Stimulated activated memory B cell treated with anti-CD40 and anti-IgM and Interleukin-4, amounts not matched to agents 10 μg/mL and 1 μg/mL and 100 μg/mL, for 72 hours (primary cell): ENCODE data around the gene AGRP.

Source experiments
- ATAC-seq: fragments of 150-1000 bp; cut with Tn5 transposase; 2 replicates; pipeline ENCODE4 v1.10.0; 2021
- H3K27ac Mint-ChIP-seq: one replicate; pipeline ENCODE4 v1.8.0; 2022; ENCODE audit warnings: mild to moderate bottlenecking, mixed read lengths
- H3K27me3 Mint-ChIP-seq: one replicate; pipeline ENCODE4 v1.8.0; 2022; ENCODE audit warnings: mixed read lengths
- H3K36me3 Mint-ChIP-seq: one replicate; pipeline ENCODE4 v1.8.0; 2022; ENCODE audit warnings: mixed read lengths
- H3K4me1 Mint-ChIP-seq: one replicate; pipeline ENCODE4 v1.8.0; 2022; ENCODE audit warnings: mixed read lengths
- H3K4me3 Mint-ChIP-seq: one replicate; pipeline ENCODE4 v1.8.0; 2022; ENCODE audit warnings: mild to moderate bottlenecking, moderate library complexity, mixed read lengths
- H3K9me3 Mint-ChIP-seq: one replicate; pipeline ENCODE4 v1.8.0; 2022; ENCODE audit warnings: mixed read lengths

The AGRP gene

DNA sequence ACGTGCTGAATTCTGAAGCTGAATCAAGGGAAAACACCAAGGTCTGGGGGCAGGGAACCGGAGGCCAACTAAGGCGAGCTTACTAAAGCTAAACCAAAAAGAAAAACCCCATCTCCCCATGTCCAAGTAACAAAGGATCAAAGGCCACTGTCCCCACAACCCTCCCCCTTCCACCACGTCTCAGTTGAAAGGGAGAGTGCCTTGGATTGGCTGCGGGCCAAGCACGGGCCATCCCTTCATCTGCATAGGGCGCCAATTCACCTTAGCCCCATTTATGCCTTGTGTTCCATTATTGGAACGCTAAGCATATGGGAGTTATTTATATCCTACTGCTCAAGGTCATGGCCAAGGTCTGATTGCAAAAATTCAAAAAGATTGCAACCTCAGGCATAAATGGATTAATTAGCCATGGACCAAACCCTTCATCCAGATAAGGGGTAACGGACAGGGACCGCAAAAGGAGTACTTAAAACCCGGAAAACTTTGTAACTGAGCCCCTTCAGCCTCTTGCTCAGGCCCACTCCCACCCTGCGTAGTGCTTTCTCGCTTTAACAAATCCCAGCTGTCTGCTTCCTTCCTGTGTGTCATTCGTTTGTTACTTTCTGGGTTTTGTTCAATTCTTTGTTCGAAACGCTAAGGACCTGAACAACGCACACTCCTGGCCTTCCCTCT, 1.6 kb downstream of the AGRP start:
- peak; percentile 14 for ATAC-seq
- Mint-ChIP-seq H3K27ac (peak overlapping the region; percentile 96), H3K27me3 (no peaks in the 10 kb centered on the region), H3K9me3 (no peaks in the 10 kb centered on the region), H3K36me3 (peaks cover 22% of the 10 kb centered on the region), H3K4me3 (peak overlapping the region; percentile 94), H3K4me1 (peaks cover 60% of the 10 kb centered on the region)

DNA sequence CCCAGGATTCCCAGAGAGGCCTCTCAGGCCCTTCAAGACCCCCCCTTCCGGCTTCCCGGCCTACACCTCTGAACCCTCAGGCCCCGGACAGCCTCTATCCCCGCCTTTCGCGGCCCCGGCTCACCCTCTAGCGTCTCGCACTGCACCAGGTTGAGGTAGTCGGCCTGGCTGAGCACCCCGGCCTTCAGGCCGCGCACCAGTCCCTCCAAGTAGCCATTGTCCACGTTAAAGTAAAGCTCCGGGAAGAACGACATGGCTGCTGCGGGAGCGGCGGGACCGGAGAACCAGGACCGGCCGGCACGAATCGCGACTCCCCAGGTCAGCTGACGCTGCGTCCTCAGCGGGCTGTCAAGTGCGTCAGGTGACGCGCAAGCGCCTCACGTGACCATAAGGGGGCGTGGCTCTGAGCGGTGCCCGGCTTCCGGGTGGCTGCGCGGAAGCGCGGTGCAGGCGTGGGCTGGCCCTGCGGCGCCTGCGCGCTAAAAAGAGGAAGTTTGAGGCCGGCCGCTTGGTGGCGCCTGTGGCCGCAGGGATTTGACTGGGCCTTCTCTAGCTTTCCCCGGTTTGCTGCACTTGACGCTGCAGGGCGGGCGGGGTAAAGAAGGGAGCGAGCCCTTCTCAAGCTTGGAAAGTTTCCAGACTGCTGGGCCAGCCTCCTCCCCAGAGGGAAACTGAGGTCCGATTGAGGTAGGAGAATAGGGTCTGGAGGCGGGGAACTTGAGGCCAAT, 2.4 kb downstream of the AGRP start, which contains the start of gene ATP6V0D1:
TSS of gene ATP6V0D1 (minus strand) at position 325 of the 728 bp plus-strand sequence. CDS start at position 254, 71 bp downstream.
- H3K9me3 Mint-ChIP-seq: no peaks in the 10 kb centered on the region
- peak; percentile 97 for ATAC-seq
- H3K4me1 Mint-ChIP-seq: peaks cover 55% of the 10 kb centered on the region
- peak within 1 kb of the TSS; percentile 94 for H3K4me3 Mint-ChIP-seq
- H3K36me3 Mint-ChIP-seq: peaks cover 22% of the 10 kb centered on the region
- H3K27ac Mint-ChIP-seq: peak within 1 kb of the TSS; percentile 96
- no peaks in the 10 kb centered on the region for H3K27me3 Mint-ChIP-seq

DNA sequence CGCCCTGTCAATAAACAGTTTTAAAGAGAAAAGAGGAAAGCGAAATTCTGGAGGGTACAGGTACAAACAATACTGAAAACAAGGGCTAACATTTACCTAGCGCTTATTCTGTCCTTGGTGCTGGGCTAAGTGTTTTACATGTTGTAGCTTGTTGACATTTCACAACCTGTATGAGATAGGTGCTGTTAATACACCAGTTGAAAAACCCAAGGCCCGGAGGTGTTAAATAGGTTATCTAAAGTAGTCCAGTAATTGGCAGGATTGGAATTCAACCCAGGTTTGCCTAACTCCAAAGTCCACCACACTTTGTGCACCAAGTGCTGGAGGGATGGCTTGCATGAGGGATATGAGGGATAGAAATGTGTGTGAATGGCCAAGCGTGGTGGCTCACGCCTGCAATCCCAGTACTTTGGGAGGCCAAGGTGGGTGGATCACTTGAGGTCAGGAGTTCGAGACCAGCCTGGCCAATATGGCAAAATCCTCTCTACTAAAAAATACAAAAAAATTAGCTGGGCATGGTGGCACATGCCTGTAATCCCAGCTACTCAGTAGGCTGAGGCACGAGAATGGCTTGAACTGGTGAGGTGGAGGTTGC, 5.3 kb downstream of the AGRP start:
- Mint-ChIP-seq H3K4me3 (peak overlapping the region; percentile 13), H3K4me1 (peaks cover 62% of the 10 kb centered on the region), H3K9me3 (no peaks in the 10 kb centered on the region), H3K27ac (no peak overlapping the region), H3K36me3 (peaks cover 23% of the 10 kb centered on the region), H3K27me3 (no peaks in the 10 kb centered on the region)
- ATAC-seq: no peak

DNA sequence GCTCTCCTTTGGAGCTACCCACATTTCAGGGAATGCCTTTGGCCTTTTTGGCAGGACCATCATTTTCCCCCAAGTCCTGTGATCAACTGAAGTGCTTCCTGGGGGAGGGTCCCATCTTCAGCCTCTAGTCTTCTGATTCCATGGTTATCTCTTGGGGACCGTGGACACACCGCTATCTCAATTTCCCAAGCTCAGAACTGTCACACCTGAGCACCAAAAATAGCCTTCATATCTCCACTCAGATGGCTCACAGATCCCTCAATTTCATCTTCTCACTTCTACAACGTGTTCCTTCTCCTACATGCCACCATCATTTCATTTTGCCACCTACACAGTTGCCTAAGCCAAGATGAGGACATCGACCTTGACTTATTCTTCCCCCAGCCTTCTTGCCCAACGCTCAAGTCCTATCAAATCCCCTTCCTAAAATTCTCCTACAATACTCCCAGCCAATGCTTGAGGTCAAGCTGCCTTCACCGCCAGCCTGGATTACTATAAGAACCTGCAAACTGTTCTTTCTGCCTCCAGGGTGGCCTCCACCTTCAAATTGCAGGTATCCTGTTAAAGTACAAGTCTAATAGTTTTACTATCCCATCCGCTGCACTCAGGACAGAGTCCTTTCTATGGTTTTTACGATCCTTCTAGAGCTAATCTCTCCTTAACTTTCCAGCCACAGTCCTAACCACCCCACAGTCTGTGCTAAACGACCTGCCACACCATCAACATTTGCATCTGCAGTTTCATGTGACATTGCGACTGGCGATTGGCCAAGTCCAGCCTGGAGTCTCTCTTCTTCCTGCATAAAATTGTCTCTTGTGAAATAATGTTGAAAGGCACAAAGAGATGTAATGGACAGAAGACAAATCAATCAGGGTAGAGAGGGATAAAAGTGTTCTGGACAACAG, 8.5 kb downstream of the AGRP start:
- Mint-ChIP-seq H3K4me1 (peaks cover 74% of the 10 kb centered on the region), H3K27ac (peak overlapping the region; percentile 3), H3K27me3 (no peaks in the 10 kb centered on the region), H3K4me3 (no peak overlapping the region), H3K9me3 (no peaks in the 10 kb centered on the region), H3K36me3 (peaks cover 34% of the 10 kb centered on the region)
- ATAC-seq: no peak

DNA sequence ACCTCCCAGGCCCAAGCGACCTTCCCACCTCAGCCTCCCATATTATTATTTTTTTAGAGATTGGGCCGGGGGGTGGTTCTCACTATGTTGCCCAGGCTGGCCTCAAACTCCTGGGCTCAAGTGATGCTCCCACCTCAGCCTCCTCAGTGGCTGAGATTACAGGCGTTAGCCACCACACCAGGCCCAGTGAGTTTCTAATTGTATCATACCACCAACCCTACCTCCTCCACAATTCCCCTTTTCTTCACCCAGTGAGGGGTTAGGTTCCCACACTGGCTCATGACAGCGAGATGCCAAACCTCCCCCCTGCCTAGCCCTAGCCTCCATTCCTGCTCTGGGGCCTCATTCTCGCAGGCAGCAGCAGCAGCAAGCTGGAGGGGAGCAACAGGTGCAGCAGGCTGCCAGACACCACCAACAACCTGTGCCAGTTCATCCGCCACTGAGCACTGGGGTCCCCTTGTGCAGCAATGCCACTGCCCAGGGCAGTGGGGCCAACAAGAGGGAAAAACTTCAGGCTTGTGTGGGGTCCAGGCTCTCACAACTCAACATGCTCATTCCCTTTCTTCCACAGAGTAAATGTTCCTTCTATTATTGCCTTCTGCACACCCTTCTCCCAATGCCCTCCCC, 11.5 kb downstream of the AGRP start:
- Mint-ChIP-seq H3K4me3 (no peak overlapping the region), H3K4me1 (peaks cover 77% of the 10 kb centered on the region), H3K27me3 (no peaks in the 10 kb centered on the region), H3K36me3 (peaks cover 36% of the 10 kb centered on the region), H3K9me3 (no peaks in the 10 kb centered on the region), H3K27ac (no peak overlapping the region)
- ATAC-seq: no peak

DNA sequence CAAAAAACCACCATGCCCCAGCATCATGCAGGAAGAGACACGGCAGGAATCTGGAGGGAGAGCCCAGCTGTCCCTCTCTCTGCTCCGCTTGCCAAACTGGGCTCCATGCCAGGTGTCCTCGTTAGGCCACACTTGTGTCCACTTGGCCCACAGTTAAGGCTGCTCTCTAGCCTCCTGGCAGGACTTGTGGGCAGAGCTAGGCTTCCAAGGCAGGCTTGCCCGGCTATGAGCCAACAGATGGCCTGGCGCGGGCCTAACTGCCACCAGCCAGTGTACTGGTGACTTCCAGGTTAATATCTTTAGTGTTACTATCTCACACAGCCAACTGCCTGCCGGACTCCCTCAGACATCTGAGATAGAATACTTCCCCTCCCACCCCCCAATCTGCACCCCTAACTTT, 13.0 kb downstream of the AGRP start:
- Mint-ChIP-seq H3K36me3 (peaks cover 36% of the 10 kb centered on the region), H3K4me3 (no peak overlapping the region), H3K4me1 (peaks cover 89% of the 10 kb centered on the region), H3K27me3 (no peaks in the 10 kb centered on the region), H3K27ac (no peak overlapping the region), H3K9me3 (no peaks in the 10 kb centered on the region)
- ATAC-seq: no peak

DNA sequence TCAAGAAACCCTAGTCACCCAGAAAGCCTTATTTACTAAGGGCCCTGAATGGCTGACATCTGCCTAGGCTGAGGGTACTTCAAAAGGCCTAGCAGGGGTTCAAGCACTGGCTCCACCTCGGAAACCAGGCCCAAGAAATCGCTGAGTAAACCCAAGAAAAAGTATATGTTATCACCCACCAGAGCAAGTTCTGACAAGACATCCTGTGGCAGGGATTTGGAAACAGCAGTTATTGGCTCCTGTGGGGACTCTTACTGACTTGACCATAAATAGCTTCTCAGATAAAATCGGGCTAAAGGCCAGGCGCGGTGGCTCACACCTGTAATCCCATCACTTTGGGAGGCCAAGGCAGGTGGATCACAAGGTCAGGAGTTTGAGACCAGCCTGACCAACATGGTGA, 14.6 kb downstream of the AGRP start:
- no peaks in the 10 kb centered on the region for H3K27me3 Mint-ChIP-seq
- peak overlapping the region; percentile 71 for H3K27ac Mint-ChIP-seq
- no peaks in the 10 kb centered on the region for H3K9me3 Mint-ChIP-seq
- ATAC-seq: no peak
- H3K4me3 Mint-ChIP-seq: no peak overlapping the region
- H3K4me1 Mint-ChIP-seq: peaks cover 89% of the 10 kb centered on the region
- peaks cover 21% of the 10 kb centered on the region for H3K36me3 Mint-ChIP-seq

DNA sequence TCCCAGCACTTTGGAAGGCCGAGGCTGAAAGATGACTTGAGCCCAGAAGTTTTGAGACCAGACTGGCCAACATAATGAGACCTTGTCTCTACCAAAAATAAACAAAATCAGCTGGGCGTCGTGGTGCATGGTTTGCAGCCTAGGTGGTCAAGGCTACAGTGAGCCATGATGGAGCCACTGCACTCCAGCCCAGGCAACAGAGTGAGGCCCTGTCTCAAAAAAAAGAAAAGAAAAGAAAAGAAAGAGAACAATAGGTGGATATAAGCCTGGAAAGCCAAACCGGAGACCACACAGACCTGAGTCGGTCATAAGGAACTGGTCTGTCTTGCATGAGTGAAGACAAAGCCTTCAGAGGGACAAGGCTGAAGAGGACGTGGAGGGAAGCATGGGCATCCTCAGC, 16.8 kb downstream of the AGRP start:
- H3K4me3 Mint-ChIP-seq: no peak overlapping the region
- H3K4me1 Mint-ChIP-seq: peaks cover 90% of the 10 kb centered on the region
- H3K9me3 Mint-ChIP-seq: no peaks in the 10 kb centered on the region
- no peaks in the 10 kb centered on the region for H3K27me3 Mint-ChIP-seq
- peaks cover 18% of the 10 kb centered on the region for H3K36me3 Mint-ChIP-seq
- ATAC-seq: no peak
- no peak overlapping the region for H3K27ac Mint-ChIP-seq

GRCh38 chr16:67464565-67464964, 18.8 kb downstream of the AGRP start:
- Mint-ChIP-seq H3K9me3 (no peaks in the 10 kb centered on the region), H3K4me3 (no peak overlapping the region), H3K36me3 (peaks cover 20% of the 10 kb centered on the region), H3K4me1 (peaks cover 86% of the 10 kb centered on the region), H3K27me3 (no peaks in the 10 kb centered on the region), H3K27ac (no peak overlapping the region)
- ATAC-seq: no peak

GRCh38 chr16:67463691-67464090, 19.7 kb downstream of the AGRP start:
- Mint-ChIP-seq H3K36me3 (peaks cover 23% of the 10 kb centered on the region), H3K27me3 (no peaks in the 10 kb centered on the region), H3K4me3 (no peak overlapping the region)

GRCh38 chr16:67463059-67463458, 20.3 kb downstream of the AGRP start:
- ATAC-seq: no peak
- Mint-ChIP-seq H3K4me3 (no peak overlapping the region), H3K36me3 (peaks cover 20% of the 10 kb centered on the region), H3K9me3 (no peaks in the 10 kb centered on the region), H3K27me3 (no peaks in the 10 kb centered on the region), H3K27ac (no peak overlapping the region), H3K4me1 (peaks cover 80% of the 10 kb centered on the region)

More at GRCh38 chr16:67463691-67464090, 19.7 kb downstream of the AGRP start:
- H3K4me1 Mint-ChIP-seq: peaks cover 82% of the 10 kb centered on the region
- H3K9me3 Mint-ChIP-seq: no peaks in the 10 kb centered on the region
- no peak for ATAC-seq
- no peak overlapping the region for H3K27ac Mint-ChIP-seq

- no peaks in the 10 kb centered on the region for H3K9me3 Mint-ChIP-seq
- H3K4me1 Mint-ChIP-seq: peaks cover 72% of the 10 kb centered on the region
- no peak for ATAC-seq
- peaks cover 16% of the 10 kb centered on the region for H3K36me3 Mint-ChIP-seq
- H3K27me3 Mint-ChIP-seq: no peaks in the 10 kb centered on the region
- no peak overlapping the region for H3K4me3 Mint-ChIP-seq
- no peak overlapping the region for H3K27ac Mint-ChIP-seq
These were observed 21.1 kb downstream of the AGRP start for GRCh38 chr16:67462279-67462655.

DNA sequence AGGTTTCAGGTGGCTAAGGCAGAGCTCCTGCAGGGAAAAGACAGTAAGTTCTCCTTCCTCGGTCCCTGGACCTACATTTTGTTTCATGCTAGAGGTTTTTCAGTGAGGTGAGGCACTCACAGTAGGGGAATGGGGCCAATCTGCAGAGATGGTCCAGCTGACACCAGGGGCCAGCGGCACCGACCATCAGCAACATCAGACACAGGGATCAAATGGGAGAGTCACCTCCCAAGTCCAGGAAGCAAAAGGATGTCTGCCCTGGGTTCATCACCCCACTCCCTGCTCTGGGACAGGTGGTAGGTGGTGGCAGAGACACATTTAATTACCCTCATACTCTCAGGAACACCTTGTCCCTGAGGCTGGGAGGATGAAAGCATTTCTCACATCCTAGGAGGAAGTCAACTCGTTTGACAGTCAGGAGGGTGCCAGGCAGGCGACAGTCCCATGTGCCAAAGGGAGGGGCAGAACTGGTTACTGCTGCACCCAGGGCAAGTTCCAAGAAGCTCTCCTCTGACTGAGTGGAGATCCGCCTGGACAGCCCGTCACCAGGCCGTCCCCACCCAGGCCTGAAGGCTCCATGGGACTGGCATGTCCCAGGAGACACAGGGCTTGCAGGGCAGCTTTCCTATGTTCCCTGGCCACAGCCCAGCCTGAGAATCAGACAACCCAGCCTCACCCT, 21.6 kb downstream of the AGRP start:
- Mint-ChIP-seq H3K9me3 (no peaks in the 10 kb centered on the region), H3K36me3 (peaks cover 16% of the 10 kb centered on the region), H3K27me3 (no peaks in the 10 kb centered on the region), H3K27ac (no peak overlapping the region), H3K4me3 (no peak overlapping the region), H3K4me1 (peaks cover 72% of the 10 kb centered on the region)
- ATAC-seq: no peak

DNA sequence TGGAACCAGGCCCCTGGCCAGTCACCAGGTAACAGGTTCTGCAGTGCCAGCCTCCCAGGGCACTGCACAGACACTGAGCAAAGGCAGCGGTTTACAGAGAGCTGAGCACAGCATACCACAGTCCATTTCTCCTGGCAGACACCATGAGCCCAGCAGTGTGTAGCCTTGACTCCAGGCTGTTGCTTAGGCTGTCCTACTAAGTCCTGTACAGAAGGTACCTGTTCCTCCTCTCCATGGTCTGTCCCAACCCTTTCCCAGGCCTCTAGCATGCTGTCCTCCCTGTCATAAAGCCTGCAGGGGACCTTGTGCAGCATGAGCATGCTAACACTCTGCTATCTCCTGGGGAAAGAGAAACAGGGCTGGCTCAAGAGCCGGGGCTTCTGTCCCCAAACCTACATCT, 22.4 kb downstream of the AGRP start:
- no peak for ATAC-seq
- no peak overlapping the region for H3K27ac Mint-ChIP-seq

More for the DNA sequence above, 22.4 kb downstream of the AGRP start:
- Mint-ChIP-seq H3K4me1 (peaks cover 72% of the 10 kb centered on the region), H3K4me3 (no peak overlapping the region), H3K9me3 (no peaks in the 10 kb centered on the region), H3K27me3 (no peaks in the 10 kb centered on the region), H3K36me3 (peaks cover 16% of the 10 kb centered on the region)
